GM21390 (cell line): ENCODE data around the gene TRAF2.
"Not testable (repeated sequence)": the region's sequence is repeated elsewhere in the genome, so short reads cannot be mapped to it uniquely, and the experiment has no call there.

ENCODE experiments used
- ATAC-seq: cut with Tn5 transposase; IDR thresholded peaks from one replicate; pipeline ENCODE4 v1.9.1; 2021; ENCODE audit not compliant: unreplicated experiment

The TRAF2 gene, protein sequence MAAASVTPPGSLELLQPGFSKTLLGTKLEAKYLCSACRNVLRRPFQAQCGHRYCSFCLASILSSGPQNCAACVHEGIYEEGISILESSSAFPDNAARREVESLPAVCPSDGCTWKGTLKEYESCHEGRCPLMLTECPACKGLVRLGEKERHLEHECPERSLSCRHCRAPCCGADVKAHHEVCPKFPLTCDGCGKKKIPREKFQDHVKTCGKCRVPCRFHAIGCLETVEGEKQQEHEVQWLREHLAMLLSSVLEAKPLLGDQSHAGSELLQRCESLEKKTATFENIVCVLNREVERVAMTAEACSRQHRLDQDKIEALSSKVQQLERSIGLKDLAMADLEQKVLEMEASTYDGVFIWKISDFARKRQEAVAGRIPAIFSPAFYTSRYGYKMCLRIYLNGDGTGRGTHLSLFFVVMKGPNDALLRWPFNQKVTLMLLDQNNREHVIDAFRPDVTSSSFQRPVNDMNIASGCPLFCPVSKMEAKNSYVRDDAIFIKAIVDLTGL

DNA sequence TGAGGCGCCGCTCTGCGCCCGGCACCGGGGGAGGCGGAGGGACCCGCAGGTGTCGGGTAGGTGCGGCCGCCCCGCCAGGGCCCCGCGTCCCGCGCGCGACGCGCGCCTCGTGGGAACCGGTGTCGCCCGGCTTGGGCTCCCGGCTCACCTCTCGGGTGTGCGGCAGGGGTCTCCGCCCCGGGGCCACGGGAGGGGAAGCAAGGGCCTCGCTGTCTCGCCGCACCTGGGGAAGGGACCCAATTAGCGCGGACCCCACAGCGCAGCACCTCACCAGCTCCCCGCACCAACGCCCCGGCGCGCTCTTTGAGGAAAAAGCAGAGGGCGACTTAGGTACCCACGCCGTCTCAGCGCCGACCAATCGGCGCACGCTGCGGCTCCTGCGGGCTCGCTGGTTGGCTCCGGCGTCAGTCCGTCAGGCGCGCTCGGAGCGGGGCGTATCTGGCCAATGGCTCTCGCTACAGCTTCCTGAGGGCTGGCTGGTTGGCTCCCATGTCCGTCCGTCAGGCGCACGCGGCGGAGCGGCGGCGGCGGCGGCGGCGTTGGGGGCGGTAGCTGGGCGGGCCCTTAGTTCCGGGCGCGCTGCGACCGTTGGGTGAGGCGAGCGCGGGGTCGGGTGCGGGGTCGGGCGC lies at the start of gene TRAF2:
TRAF2 (plus strand) TSS at position 567 of the 629 bp plus-strand sequence. CDS start 12,225 bp downstream, outside the sequence.
- ATAC-seq = peak; percentile 78

DNA sequence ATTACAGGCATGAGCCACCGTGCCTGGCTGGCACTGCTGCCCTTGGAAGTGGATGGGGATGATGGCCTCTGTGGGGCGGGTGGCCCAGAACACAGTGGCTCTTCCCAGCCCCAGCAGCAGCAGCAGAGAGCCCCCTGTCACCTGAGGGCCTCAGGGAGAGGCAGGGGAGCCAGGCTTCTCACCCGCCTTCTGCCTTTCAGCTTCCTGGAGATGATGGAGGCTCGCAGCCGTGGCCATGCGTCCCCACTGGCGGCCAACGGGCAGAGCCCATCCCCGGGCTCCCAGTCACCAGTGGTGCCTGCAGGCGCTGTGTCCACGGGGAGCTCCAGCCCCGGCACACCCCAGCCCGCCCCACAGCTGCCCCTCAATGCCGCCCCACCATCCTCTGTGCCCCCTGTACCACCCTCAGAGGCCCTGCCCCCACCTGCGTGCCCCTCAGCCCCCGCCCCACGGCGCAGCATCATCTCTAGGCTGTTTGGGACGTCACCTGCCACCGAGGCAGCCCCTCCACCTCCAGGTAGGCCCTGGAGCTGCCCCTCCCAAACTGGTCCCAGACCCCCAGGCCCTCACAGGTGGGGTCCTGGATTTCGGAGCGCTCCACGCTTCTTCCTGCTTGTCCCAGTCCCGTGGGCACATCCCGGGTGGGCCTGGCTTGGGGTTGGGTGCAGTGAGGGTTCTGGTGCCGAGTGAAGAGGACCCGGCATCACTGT lies 49.0 kb upstream of the TRAF2 start:
- ATAC-seq = no peak

DNA sequence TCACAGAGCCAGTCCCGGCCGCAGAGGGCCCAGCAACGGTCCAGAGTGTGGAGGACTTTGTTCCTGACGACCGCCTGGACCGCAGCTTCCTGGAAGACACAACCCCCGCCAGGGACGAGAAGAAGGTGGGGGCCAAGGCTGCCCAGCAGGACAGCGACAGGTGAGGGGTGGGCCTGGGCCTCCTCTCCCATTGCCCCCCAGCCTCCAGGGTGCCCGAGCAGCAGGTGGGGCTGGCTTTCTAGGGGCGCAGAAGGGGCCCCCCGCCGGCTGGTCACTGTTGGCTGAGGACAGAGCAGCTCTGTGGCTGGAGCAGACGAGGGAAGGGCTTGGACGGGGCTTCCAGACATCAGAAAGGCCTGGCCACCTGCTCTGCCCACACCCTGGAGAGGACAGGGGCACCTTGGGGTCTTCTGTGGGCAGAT lies 48.4 kb upstream of the TRAF2 start:
- ATAC-seq = not testable (repeated sequence)

DNA sequence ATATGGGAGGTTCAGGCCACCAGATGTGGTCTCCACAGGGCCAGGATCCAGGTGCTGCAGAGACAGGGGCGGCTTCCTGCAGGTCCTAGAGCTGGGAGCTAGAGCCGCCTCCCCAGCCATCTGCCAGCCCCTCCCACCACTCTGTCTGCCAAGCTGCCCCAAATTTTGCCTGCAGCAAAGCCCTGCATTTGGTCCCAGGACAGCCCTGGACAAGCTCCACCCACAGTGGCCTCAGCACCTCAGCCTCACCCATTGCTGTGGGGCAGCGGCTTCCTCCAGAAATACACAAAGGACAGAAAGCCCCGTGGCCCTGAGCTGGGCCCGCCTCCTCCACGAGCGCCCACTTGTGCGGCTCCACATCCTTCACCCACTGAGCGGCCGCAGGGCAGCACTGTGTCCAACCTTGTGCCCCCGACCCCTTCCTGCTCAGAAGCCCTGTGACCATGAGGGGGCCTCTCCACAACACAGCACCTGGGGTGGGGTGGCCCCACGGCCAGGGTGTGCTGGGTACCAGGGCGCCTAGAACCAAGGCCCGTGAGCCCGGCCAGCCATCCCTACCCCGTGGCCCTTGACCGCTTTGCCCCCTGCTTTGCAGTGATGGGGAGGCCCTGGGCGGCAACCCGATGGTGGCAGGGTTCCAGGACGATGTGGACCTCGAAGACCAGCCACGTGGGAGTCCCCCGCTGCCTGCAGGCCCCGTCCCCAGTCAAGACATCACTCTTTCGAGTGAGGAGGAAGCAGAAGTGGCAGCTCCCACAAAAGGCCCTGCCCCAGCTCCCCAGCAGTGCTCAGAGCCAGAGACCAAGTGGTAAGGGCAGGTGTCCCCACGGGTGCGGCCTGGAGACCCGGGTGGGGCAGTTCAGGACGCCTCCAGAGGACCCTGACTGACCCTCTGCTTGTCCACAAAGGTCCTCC lies 47.7 kb upstream of the TRAF2 start:
- no peak for ATAC-seq

DNA sequence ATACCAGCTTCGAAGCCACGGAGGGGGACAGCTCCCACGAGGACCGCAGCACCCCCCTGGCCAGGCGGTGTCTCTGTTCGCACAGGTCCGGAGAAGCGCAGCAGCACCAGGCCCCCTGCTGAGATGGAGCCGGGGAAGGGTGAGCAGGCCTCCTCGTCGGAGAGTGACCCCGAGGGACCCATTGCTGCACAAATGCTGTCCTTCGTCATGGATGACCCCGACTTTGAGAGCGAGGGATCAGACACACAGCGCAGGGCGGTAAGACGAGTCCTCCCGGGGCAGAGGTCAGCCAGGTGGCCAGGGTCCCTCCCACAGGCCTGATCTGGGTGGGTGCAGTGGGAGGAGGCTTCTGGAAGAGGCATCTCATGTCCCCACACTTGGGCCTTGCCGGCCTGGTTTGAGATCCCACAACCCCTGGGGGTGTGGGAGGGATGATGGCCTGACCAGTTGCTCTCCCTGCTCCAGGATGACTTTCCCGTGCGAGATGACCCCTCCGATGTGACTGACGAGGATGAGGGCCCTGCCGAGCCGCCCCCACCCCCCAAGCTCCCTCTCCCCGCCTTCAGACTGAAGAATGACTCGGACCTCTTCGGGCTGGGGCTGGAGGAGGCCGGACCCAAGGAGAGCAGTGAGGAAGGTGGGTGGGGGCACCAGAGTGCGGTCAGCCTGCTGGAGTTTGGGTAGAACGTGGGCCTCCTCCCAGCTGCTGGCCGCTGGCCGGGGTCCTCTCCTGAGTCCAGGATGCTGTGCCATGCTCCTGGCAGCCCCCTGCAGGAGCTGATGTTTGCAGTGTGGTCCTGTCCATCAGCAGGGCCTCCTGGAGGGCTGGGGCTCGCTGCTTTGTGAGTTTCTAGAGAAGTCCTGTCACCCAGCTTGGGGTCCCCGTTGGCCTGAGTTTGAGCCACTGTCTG lies 46.8 kb upstream of the TRAF2 start:
- ATAC-seq = no peak

DNA sequence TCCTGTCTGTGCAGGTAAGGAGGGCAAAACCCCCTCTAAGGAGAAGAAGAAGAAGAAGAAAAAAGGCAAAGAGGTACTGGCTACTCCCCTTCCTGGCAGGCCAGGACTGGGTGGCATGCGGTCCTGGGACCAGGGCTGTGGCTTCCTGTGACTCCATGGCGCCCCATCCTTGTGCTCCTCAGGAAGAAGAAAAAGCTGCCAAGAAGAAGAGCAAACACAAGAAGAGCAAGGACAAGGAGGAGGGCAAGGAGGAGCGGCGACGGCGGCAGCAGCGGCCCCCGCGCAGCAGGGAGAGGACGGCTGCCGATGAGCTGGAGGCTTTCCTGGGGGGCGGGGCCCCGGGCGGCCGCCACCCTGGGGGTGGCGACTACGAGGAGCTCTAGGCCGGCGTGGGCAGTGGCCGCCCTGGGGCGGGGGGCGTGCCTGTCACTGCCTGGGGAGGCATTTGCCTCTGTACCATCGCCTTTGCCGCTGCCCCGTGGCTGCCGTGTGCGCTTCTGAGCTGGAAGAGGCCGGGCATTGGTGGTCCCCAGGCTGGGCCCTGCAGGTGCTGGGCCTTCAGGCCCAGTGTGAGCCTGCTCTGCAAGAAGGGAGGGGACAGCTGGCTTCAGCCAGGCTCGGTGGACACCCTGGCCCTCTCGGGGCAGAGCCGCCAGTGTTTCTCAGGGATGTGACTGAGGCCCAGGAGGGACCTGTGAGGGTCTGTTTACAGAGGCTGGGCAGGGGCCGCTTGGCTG lies 46.0 kb upstream of the TRAF2 start:
- no peak for ATAC-seq

DNA sequence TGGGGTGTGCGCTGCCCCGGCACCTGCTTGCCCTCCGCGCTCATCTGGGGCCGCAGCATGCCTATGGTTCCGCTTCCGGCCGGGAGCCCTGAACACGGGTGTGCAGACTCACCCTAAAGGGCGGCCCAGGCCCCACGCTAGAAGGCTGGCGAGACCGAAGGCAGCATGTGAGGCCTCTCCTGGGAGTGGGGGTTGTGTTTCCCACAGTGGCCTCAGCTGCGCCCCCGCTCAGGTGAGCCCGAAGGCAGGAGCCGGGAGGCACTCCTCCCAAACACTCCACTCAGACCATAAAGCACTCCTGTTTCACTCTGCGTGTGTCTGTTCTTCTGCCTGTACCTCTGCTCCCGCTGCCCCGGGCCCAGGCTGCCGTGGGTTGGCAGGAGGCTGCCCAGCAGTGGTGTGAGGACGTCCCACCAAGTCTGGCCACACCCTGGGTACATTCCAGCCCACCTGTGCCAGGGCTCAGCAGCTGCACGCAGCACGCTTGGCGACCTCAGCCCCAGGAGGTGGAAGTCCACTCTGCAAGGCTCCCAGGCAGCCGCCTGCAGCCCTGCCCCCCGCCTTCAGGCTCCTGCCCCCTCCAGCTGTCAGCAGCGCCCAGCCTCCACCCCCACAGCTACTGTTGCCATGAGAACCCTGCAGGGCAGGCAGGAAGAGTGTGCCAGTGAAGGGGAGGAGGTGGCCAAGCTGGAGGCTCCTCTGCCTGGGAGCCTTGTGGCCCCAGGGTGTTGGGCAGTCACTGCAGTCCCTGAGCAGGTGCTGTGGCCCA lies 45.3 kb upstream of the TRAF2 start:
- ATAC-seq = no peak

DNA sequence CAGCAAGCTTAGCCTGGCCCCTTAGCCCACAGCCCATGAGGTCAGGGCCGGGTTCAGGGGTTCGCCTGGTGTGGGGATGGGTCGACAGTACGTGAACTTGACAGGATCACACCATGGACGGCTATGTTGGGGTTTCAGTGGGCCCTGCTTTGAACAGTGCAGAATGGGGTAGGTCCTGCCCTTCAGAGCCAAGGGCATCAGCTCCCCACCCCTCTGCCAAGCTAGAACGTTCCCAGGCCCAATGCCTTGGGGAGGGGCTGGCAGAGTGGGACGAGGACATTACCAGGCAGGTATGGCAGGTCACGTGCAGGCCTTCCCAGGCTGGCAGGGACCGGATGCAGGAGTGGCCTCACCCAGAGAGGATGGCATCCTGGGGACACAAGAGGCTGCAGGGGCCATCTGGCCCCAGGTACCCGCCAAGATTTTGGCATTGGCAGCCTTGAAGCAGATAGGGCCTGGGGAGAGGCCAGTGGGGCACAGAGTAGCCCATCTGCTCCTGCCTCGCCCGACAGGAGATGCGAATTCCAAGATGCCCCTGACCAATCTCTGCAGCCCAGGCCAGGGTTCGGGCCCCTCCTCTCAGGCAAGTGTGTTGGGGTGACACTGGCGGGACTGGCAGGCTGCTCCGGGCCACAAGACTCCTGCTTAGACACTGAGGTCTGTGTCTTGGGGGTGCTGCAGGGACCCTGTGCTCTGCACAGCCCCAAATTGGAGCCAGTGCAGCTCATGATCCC lies 44.5 kb upstream of the TRAF2 start:
- ATAC-seq = not testable (repeated sequence)

DNA sequence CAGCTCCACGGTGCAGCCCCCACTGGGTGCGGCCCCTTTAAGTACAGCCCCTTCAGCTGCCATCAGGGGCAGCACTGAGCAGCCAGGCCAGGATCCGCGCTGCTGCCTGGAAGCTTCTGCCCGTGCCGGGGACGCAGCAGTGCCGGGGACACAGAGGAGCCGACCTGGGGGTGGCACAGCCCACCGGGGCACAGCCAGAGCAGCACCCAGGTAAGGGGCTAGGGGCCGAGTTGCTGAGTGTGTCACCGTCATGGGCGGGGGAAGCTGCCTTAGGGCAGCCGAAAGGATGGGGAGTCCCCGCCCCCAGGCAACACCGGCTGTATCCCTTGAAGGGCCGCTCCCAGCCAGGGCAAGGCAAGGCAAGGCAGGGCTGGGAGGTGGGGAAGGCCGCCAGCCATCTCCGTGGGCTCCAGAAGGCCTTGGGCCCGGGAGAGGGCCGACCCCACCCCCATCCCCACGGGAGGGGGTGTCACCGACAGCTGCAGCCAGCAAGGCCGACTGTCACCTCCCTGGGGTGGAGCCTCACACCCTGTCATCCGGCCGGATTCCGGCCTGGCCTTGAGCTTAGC lies 43.9 kb upstream of the TRAF2 start, which contains the start of gene AJM1:
AJM1 (plus strand) TSS at position 99 of the 569 bp plus-strand sequence. CDS start 1,937 bp downstream, outside the sequence.
- ATAC-seq = peak; percentile 75

DNA sequence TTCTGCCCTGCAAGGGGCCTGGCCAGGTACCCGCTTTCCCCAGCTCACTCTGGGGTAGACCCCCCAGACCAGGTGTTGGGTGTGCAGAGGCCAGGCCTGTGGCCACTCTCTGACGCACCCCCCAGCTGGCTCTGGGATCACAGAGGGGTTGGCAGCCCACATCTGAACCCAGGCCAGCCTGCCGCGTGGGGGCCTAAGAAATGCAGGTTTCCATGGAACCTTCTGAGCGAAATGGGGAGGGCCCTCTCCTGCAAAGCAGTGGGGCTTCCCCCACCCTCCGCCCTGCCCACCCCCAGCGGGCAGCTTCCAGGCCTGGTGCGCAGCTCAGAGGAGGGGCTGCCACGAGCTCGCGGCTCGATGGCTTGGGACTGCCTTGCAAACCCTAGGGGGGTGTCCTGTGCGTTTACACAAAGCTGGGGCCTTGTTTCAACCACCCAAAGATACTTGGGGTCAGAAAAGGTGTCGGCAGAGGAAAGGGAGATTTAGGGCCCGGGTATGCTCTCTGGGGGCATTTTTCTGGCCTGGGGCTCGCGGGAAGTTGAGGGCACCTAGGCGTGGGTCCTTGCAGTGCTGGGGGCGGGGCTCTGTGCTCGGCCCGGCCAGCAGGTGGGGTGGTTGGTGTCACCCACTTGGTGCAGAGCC lies 43.0 kb upstream of the TRAF2 start:
- not testable (repeated sequence) for ATAC-seq

DNA sequence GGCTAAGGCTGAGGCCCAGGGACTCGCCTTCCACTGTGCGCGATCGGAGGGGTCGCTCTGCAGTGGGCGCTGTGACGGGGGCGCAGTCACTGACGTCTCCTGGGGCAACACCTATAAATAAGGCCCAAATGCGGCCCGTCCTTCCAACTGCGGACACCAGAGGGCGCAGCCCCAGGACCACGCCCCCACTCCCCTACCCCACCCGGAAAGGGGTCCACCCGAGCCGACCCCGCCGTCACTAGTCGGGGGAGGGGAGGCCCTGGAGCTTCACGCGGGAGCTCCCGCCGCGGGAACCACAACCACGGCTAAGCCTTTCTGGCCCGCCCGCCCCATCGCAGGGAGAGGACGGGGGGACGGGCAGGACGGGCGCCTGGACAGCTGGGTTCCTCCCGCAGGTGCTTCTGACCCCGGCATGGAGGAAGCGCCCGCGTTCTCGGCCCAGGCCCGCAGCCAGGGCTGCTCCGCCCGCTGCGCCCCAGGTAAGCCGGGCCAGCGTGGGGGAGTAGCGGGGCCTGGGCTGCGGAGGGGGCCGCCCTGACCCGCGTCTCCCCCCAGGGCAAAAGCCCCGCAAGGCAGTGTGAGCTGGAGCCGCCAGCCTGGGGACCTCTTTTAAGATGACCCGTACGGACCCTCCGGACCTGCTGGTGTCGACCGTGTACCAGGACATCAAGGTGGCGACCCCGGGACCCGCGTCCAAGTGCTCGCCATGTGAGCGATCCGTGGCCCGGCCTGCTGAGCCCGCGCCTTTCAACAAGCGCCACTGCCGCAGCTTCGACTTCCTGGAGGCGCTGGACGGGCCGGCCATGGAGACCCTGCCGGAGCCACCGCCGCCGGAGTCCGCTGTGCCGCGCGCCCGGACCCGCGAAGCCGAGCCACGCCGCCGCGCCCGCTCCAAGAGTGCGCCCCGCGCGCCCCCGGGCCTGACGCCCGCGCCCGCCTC lies 42.2 kb upstream of the TRAF2 start:
- not testable (repeated sequence) for ATAC-seq

DNA sequence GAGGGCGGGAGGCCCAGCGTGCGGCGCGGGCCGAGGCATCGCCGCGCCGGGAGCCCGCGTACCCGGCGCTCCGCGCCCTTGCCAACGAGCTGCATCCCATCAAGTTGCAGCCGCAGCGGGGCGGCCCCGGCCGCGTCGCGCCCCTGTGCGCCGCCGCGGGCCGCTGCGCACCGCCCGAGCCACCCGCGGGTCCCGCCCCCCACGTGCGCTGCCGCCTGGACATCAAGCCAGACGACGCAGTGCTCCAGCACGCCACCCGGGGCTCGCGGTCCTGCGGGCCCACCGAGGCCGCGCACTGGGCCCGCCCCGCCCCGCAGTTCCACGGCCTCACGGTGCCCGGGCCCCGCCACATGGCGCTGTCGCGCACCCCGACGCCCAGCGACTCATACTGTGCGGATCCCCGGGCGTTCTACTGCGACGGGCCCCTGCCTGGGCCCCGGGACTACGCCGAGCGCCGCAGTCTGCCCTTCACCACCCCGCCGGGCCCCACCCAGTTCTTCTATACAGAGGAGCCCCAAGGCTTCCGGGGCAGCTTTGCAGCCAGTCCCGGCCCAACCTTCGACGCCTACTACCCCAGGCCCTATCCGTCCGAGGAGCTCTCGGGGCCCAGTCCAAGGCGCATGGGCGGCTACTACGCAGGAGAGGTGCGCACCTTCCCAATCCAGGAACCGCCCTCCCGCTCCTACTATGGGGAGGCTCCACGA lies 41.4 kb upstream of the TRAF2 start:
- no peak for ATAC-seq

DNA sequence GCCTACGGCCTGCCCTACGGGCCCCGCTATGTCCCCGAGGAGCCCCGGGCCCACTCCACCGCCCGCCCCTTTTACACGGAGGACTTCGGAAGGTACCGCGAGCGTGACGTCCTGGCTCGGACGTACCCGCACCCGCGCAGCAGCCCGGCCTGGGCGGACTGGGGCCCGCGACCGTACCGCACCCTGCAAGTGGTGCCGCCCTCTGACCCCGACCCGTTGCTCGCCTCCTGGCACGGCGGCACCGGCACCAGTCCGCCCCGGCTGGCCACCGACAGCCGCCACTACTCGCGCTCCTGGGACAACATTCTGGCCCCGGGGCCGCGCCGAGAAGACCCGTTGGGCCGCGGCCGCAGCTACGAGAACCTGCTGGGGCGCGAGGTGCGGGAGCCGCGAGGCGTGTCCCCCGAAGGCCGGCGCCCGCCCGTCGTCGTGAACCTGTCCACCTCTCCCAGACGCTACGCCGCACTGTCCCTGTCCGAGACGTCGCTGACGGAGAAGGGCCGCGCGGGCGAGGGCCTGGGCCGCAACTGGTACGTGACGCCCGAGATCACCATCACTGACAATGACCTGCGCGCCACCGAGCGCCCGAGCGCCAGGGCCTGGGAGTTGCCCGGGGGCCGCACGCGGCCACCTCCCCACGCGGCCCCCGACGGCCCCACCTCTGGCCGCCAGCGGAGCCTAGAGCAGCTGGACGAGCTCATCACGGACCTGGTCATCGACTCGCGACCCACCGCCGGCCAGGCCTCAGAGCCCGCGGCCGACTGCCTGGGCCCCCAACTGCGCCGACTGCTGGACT lies 40.7 kb upstream of the TRAF2 start:
- no peak for ATAC-seq
